Measurements from ENCODE around the gene RNF152.

RNF152 gene

DNA sequence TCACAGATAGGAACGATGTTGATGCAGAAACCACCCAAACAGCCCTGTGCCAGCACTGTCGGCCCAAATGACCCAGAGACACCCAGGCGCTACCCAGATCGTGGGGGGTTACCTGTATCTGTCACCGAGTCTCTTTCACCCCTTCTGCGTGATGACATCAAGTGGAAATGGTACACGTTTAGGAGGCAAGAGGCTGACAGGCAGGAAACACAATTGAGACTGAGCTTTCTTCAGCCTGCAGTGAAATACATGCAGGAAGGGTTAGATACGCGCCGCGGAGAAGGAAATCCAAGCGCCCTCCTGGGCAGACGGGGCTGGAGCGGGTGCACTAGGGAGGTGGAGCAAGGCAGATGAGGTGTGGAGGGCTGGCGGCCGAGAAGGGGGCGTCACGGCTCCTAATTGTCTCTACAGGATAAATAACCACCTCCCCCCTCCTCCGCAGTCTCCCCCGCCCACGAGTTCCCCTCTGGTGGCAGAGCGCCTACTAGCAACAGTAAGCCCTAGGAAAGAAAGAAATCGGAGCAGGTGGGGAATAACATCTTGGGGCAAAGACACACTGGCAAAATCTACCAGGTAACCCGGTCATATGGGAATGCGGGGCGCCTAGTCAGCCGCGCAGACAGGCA, at the start of gene RNF152:
TSS of gene RNF152 (minus strand) at position 325 of the 626 bp plus-strand sequence. CDS start 76,544 bp downstream, outside the sequence.
- peak; percentile 42 to 51 for DNase-seq

DNA sequence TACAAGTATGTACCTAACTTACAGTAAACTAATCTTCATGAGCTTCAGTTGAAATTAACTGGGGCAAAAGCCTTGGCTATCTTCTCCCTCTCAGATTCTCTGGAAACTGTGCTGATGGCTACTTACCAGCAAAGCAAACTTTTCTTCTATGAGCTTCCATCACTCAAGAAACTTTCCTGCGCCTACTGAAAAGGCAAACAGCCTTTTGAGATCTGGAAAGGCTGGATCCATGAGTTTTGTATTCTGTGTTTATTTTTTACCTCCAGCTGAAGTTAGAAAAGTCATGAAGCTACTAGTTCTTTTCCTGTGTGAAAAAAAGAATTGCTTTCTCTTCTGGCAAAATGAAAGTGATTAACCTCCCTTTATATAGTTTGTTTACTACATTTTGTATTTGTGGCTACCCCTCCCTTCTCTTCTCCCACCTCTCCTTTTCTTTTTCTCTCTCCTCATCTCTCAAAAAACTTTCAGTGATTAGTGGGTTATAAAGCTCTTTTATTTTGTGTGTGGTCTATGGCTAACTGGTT, 49.2 kb upstream of the RNF152 start:
- DNase-seq: no peak

DNA sequence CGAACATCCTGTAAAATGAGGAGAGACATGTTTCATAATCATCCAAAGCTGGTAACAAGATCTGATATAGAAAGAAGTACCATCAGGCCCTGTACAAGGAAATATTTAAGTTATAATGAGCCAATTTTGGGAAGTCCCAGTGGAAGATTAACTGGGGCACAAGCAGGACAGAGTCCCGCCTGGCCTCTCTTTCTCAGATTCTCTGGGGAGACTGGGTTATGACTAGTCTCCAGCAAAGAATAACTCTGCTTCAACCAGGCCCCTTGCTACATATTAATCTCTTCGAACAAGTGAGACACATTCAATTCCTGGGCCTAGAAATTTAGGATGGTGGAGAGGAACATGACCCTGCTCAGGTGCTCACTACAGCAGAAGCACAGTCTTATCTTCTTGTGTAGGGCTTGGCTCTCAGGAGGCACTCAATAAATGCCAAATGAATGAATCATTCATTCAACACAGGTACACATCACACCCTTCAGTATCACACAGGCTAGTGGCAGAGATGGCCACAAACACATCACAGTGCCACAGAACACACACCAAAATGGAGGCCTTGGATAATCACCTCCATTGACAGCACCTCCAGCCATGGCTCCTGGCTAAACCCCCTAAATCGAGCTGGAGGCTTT, 46.4 kb upstream of the RNF152 start:
- DNase-seq: no peak

DNA sequence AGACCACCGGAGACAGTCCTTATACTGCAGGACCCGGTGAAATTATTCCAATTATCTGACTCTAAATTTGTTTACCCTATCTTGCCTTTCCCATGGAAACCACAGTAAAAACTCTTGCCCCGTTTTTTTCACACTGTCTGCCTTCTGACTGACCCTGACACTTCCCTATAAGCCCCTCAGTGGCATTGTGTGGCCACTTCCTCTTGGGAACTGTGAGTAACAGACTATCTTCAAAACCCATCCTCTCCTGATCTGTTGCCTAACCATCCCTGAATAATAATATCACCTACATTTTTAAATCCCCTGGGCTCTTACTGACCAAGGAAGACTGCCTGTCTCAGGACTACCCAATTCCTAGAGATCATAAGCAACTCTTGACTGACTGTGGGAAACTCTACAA, 42.6 kb upstream of the RNF152 start:
- DNase-seq: no peak

DNA sequence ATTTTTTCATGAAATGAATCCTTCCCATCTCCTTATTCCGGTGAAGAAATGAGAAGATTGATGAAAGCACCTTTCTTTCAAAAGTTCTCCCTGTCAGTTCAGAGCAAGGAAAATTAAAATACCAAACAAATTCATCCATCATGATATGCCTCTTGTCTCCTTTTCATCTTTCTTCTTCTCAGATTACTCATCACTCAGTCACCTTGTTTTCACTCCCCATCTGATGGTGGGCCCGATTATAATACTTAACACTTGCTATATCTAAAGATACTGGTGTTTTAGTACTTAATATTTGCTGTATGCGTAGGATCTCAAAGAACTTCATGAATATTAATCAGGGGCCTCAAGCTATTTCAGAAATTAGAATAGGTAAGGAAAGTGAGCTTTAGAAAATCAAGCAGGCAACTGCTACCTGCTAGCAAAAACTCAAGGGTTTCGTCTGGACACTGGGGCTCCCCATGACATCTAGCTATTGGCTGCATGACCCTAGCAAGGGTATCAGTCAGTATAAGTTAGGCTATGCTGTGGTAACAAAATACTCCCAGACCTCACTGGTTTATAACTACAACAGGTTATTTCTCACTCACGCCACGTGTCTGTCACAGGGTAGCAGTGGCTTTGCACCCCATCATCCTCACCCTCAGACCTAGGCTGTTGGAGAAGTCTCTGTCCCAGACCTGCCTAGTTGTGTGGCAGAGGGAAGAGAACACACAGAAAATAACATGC, 39.0 kb upstream of the RNF152 start:
- DNase-seq: no peak

GRCh38 chr18:61929881-61930640, 37.3 kb upstream of the RNF152 start:
- no peak for DNase-seq

GRCh38 chr18:61926532-61926931, 33.7 kb upstream of the RNF152 start:
- DNase-seq: no peak

DNA sequence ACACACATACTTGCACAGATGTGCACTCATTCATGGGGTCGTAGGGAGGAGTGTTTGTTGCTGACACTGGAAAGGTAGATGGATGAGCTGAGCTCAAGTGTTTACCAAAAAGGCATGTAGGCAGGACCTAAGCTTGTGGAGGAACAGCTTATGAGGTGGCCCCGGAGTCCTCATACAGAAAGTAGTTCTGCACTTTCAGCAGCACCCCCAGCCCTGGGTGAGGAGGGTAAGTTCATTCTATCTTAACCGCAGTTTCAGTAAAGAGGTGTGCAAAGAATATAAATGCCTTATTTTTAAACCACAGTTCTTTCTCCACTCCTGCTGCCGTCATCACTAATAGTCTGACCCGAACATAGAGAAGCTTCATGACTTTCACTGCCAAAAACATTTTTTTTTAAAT, 31.7 kb upstream of the RNF152 start:
- DNase-seq: no peak

- no peak for DNase-seq
Observed at GRCh38 chr18:61922435-61922834, 29.6 kb upstream of the RNF152 start.

DNA sequence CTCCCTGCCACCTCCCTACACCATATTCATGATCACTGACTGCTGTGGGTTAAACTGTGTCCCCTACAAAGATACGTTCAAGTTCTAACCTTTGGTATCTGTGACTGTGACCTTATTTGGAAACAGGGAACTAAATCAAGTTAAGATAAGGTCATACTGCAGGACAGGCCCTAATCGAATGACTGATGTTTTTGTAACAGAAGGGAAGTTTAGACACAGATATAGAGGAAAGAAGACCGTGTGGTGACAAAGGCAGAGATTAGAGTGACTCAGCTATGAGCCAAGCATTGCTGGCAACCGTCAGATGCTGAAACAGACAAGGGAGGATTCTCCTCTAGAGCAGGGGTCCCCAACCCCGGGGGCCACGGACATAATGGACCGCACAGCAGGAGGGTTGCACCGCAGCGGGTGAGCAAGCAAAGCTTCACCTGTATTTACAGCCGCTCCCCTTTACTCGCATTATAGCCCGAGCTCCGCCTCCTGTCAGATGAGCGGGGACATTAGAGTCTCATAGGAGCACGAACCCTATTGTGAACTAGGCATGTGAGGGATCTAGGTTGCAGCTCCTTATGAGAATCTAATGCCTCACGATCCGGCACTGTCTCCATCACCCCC, 28.9 kb upstream of the RNF152 start:
- no peak for DNase-seq

GRCh38 chr18:61917818-61918217, 25.0 kb upstream of the RNF152 start:
- no peak for DNase-seq

DNA sequence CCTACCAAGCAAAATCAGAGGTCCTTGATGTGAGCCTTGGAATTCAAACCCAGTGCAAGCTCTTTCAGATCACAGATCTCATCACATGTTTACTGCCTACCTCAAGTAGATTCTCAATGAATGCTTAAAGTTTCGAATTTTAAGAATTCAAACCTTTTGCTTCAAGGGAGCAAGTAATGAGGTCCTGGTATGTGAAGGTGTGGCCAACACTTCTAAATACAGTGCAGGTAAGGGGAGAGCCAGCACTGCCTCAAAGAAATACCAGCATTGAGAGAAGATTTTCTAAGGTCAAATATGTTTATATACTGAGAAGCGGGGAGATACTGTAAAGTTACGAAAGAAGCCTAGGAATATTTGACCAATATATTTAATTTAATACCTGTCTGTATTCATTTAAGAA, 19.7 kb upstream of the RNF152 start:
- DNase-seq: no peak

- DNase-seq: no peak
Observed at GRCh38 chr18:61910101-61910500, 17.3 kb upstream of the RNF152 start.

- DNase-seq: no peak
Observed at GRCh38 chr18:61908661-61909060, 15.9 kb upstream of the RNF152 start.

DNA sequence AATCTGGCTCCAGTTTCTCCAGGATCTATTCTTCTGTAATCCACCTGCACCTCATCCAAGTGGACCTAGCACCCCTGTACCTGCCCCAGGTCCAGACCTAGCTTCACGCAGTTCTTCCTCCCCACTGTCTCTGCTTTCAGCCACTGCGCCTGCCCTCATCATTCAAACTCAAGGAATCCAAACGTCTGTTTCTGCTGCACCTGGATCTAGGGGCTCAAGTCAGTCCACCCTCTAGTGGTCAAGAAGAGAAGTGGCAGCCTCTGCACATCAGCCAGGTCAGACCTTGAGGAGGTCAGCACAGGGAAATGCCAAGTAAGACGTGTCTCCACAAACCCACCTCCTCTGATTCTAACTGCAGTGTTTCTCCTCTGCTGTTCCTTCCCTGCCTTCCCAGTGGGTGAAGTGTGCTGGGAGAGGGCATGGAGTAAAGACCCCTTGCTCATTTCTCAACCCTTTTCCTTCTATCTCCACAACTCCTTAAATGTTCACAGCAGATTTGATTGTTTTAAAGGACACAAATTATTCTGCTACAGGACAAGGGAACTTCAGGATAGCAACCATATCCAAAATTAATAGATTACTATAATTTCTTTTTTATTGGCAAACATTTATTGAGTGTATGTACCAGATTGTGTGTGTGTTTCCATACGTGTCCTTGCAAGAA, 8.6 kb upstream of the RNF152 start:
- DNase-seq: peak; percentile 42 to 67

DNA sequence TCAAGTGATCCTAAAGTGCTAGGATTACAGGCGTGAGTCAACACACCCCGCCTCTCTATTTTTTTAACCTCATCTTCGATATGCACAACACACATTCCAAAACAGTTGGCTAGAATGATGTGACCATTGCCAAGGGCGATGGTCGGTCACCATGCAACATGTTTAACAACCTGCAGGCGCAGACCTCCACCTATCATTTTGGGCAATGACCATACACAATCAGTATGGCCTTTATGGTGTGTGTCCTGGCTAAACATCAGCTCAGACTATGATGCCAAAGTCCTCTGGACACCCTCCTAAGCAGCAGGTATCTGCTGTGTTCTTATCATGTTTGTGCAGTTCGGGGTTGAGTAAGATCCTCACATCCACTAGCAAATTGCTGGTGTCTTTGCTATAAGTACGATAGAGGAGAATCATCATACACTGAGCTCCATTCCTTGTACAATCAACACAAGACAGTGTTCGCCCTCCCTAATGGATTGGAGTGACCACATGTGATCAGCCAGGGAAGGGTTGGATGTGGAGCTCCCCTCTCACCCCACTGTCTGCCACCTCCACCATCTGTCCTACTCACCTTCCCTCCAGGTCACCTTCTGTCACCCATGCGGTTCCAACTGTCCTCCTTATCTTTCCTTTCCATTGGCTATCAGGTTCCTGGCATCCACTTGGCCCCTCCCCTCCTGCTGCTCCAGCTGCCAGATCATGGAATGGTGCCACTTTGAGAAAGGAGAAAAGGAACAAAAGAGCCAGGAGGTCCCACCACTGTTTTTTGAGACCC, 7.9 kb upstream of the RNF152 start:
- DNase-seq: no peak

- DNase-seq: no peak
Observed at GRCh38 chr18:61898640-61899101, 5.9 kb upstream of the RNF152 start.

DNA sequence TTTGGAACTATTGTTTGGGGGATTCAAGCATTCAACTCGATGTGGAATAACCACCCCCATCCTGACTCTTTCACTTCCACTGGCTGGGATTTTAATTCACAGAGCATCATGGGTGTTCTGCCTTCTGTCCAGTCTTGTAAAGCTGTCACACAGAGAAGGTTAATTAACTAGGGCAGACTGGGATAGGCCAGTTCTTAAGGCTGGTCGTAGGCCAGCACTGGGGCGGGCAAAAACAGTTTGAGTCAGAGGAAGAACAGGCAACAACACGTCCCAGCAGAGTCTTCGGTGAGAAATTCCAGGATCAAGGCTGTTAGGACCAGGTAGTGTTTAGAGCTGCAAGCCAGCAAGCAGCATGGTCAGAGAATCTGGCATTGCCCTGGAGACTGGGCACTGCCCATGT, 4.0 kb upstream of the RNF152 start:
- DNase-seq: no peak

DNA sequence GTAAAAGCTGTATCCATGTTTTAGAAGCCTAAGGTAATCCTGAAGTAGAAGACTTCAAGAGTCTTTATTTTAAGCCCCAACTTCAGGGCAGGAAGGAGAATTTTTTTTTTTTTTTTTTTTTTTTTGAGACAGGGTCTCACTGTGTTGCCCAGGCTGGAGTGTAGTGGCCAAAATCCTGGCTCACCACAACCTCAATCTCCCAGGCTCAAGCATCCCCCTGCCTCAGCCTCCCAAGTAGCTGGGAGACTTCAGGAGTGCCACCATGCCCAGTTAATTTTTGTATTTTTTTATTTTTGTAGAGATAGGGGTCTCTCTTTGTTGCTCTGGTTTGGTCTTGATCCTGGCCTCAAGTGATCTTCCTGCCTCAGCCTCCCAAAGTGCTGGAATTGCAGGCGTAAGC, 3.3 kb upstream of the RNF152 start:
- no peak for DNase-seq

- DNase-seq: no peak
Observed at GRCh38 chr18:61894751-61895524, 2.1 kb upstream of the RNF152 start.
